Measurements from ENCODE around the gene HAND2. TPM values are rescaled to one million over a fixed set of nuclear protein-coding genes. Genes with fewer than 3 reads are reported as not detected.
A peak's percentile ranks its signal among the peaks of the same experiment; 100 is the strongest.

HAND2 gene
- polyA plus RNA-seq, 4 donors, result 4.1 to 16.3 TPM; not detected in 2

DNA sequence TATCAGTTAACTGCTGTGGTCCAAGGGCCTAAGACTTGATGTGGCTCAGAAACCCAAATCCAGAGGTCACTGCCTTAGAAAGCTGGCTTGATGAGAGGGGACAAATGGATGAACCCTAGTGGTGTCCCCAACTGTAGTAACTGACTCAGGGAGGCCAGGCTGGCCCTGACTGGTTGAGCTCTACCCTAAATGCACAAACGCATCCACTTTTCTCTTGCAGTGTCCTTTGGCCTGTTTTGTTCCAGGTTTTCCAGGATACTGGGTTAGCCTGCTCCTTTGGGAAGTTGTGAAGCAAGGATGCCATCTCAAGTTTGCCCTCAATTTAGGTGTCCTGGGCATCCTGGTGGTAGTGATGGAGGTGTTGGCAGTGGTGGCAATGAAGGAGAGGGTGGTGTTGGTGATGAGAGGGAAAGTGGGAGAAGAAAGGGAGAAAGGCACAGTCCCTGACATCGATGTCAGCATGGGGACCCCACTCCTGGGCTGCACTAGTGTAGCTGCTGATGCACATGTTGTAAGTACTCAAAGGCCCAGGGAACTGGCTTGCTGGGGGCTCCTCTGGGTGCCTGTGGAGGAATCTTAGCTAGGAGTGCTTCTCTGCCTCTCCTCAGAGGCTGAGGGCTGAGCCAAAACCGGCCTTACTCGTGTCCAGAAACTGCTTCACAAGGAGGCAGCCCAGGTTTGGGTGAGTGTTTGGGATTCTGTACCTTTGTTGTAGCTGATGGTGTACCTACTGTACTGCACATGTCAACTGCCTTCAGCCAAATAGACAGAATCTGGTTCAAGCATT is 2.9 kb upstream of the HAND2 start:
- peaks cover 5 to 92% (median 54%) of the 10 kb centered on the region in 3 donors for H3K27me3 ChIP-seq (ENCODE audit: control insufficient read depth in 3 of 3, insufficient read depth in 3 of 3, low read length in 3 of 3)
- no peaks in the 10 kb centered on the region for H3K9me3 ChIP-seq (ENCODE audit: control insufficient read depth in 2 of 2, insufficient read depth in 1 of 2, low read depth in 1 of 2, low read length in 1 of 2)
- H3K36me3 ChIP-seq (ENCODE audit: control insufficient read depth in 3 of 3, insufficient read depth in 2 of 3, low read depth in 1 of 3, low read length in 3 of 3), result no peaks in the 10 kb centered on the region
- FAIRE-seq, result no peak
- WGBS, 3 donors, result 20 to 39% (median 29%) methylated on average over 4 of the region's 4 CpGs
- H3K4me3 ChIP-seq (ENCODE audit: low read depth in 1 of 3, low read length in 3 of 3), result peak overlapping the region in 1 of 3 donors; percentile 21
- peak overlapping the region in 1 of 3 donors; percentile 34 for H3K27ac ChIP-seq (ENCODE audit: low read depth in 1 of 3, low read length in 2 of 3)
- H3K4me1 ChIP-seq (ENCODE audit: control insufficient read depth in 3 of 3, insufficient read depth in 2 of 3, low read depth in 1 of 3, low read length in 2 of 3), result no peaks in the 10 kb centered on the region
- no peak for DNase-seq

DNA sequence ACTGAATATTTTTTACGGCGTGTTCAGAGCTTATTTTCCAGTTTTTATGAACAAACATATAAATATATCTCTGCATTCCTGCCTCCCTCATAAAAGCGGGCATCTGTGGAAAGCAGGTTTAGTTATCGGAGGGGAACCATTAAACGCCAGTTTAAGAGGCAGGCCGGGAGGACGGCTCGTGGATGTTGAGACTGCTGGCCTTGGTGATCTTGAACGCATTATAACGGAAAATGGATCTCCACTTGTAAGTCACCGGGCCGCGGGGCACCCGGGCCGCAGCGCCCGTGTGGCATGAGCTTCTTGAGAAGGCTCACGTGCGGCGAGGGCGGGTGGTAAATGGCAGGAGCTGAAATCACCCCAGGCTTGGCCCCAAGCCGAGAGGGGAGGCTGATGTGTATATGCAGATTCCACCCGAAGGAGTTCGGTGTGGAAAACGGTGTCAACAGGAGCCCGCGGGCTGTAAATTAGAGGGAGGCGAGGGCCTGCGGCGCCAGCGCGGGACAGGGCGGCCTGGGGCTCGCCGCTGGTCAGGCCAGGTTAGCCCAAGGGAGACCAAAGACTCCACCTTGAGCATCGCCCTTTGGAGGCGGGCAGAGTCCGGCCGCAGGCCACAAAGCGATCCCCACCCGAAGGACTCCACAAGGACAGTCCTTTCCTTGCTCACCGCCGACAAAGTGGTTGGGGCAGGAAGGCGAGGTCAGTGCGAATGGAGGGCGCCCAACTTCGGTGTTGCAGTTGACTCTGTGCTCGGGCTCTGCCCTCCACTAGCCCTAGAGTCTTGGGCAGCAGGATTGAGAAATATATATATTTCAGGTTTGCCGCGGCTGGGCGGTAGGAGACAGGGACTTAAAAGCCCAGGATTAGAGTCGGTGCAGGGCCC is 1.3 kb upstream of the HAND2 start:
- H3K27ac ChIP-seq (ENCODE audit: low read depth in 1 of 3, low read length in 2 of 3), result peak overlapping the region in 1 of 3 donors; percentile 42
- peak overlapping the region in 1 of 3 donors; percentile 66 for H3K4me3 ChIP-seq (ENCODE audit: low read depth in 1 of 3, low read length in 3 of 3)
- 17 to 37% (median 22%) methylated on average over 44 to 52 of the region's 52 CpGs for WGBS, 3 donors
- no peaks in the 10 kb centered on the region for H3K9me3 ChIP-seq (ENCODE audit: control insufficient read depth in 2 of 2, insufficient read depth in 1 of 2, low read depth in 1 of 2, low read length in 1 of 2)
- peaks cover 5 to 92% (median 57%) of the 10 kb centered on the region in 3 donors for H3K27me3 ChIP-seq (ENCODE audit: control insufficient read depth in 3 of 3, insufficient read depth in 3 of 3, low read length in 3 of 3)
- DNase-seq, result no peak
- FAIRE-seq, result no peak
- no peaks in the 10 kb centered on the region for H3K4me1 ChIP-seq (ENCODE audit: control insufficient read depth in 3 of 3, insufficient read depth in 2 of 3, low read depth in 1 of 3, low read length in 2 of 3)
- no peaks in the 10 kb centered on the region for H3K36me3 ChIP-seq (ENCODE audit: control insufficient read depth in 3 of 3, insufficient read depth in 2 of 3, low read depth in 1 of 3, low read length in 3 of 3)

DNA sequence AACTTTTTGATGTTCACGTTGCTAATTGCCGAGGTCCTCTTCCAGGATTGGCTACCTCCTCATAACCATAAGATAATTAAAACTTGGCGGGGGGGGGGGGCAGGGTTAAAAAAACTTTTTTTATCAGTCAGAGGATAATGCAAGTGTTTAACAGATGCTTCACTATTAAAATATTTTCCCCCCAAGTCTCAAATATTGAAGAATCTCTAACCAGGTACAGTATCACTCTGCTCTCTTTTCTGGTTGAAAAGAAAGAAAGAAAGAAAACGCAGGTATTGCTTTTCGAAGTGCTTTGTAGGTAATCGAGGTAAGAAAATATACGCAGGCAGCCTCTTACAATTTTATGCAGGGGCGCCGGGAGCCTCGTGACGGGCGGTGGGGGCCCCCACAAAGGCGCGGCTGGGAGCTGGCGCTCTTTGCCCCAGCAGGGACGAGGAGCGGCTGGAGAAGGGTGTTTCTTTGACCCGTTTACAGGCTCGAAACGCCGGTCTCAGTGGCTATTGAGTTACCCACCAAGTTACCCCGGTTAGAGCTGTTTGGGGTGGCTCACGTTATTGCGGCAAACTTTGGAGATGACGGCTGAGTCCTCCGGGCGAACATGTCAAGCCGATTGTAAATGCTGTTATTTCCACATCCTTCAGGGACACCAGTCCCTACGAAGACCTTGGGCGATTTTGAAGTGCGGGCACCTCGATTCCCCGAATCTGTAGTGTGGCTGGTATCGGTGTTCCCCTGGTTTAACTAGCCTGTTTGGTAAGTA is 477 bp upstream of the HAND2 start:
- H3K36me3 ChIP-seq (ENCODE audit: control insufficient read depth in 3 of 3, insufficient read depth in 2 of 3, low read depth in 1 of 3, low read length in 3 of 3), result peaks cover 0 to 4% (median 0%) of the 10 kb centered on the region in 3 donors
- peaks cover 5 to 93% (median 61%) of the 10 kb centered on the region in 3 donors for H3K27me3 ChIP-seq (ENCODE audit: control insufficient read depth in 3 of 3, insufficient read depth in 3 of 3, low read length in 3 of 3)
- FAIRE-seq, result no peak
- no peak for DNase-seq
- peaks cover 0 to 3% of the 10 kb centered on the region in 2 donors for H3K9me3 ChIP-seq (ENCODE audit: control insufficient read depth in 2 of 2, insufficient read depth in 1 of 2, low read depth in 1 of 2, low read length in 1 of 2)
- peak overlapping the region in 1 of 3 donors; percentile 66 for H3K4me3 ChIP-seq (ENCODE audit: low read depth in 1 of 3, low read length in 3 of 3)
- peak overlapping the region in 1 of 3 donors; percentile 42 for H3K27ac ChIP-seq (ENCODE audit: low read depth in 1 of 3, low read length in 2 of 3)
- 5 to 9% (median 8%) methylated on average over 34 of the region's 34 CpGs for WGBS, 3 donors
- H3K4me1 ChIP-seq (ENCODE audit: control insufficient read depth in 3 of 3, insufficient read depth in 2 of 3, low read depth in 1 of 3, low read length in 2 of 3), result no peaks in the 10 kb centered on the region

DNA sequence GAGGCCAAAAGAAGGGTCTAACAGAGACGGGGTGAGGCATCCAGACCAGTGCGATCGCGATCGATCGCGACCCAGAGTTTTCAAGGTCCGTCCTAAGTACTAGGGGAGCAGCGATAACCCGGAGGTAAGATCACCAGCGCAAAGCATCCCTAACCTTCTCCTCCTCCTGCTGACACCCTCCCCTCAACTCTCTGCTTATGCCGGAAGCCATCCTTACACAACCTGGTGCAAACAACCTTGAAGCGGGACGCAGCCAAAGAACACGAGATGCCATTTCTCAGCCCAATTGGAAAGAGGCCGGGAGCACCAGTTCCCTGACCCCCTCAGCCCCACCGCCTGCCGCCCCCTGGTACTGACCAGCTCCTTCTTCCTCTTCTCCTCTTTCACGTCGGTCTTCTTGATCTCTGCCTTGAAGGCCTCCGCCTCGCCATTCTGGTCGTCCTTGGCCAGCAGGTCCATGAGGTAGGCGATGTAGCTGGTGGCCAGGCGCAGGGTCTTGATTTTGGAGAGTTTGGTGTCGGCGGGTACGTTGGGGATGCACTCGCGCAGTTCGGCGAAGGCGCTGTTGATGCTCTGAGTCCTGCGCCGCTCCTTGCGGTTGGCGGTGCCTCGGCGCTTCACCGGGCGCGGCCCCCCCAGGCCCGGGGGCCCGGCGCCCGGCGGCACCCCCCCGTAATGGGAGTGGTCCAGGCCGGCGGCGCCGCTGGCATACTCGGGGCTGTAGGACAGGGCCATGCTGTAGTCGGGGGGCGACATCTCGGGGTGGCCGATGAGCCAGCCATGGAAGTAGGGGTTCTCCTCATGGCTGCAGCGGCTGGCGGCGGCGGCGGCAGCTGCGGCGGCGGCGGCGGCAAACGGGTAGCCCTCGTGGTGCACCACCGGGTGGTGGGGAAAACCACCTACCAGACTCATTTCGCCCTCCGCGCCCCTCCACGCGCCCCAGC is 1.4 kb downstream of the HAND2 start:
- Histone ChIP-seq H3K27me3 (ENCODE audit: control insufficient read depth in 3 of 3, insufficient read depth in 3 of 3, low read length in 3 of 3) (peaks cover 8 to 95% (median 73%) of the 10 kb centered on the region in 3 donors), H3K4me3 (ENCODE audit: low read depth in 1 of 3, low read length in 3 of 3) (peak overlapping the region; percentile 5 to 46 (median 42)), H3K36me3 (ENCODE audit: control insufficient read depth in 3 of 3, insufficient read depth in 2 of 3, low read depth in 1 of 3, low read length in 3 of 3) (peaks cover 0 to 14% (median 0%) of the 10 kb centered on the region in 3 donors), H3K9me3 (ENCODE audit: control insufficient read depth in 2 of 2, insufficient read depth in 1 of 2, low read depth in 1 of 2, low read length in 1 of 2) (peaks cover 0 to 3% of the 10 kb centered on the region in 2 donors), H3K4me1 (ENCODE audit: control insufficient read depth in 3 of 3, insufficient read depth in 2 of 3, low read depth in 1 of 3, low read length in 2 of 3) (no peaks in the 10 kb centered on the region), H3K27ac (ENCODE audit: low read depth in 1 of 3, low read length in 2 of 3) (peak overlapping the region in 2 of 3 donors; percentile 47 to 62)
- WGBS, 3 donors, result 5 to 15% (median 9%) methylated on average over 56 to 75 of the region's 75 CpGs
- FAIRE-seq (no peak), DNase-seq (no peak)

DNA sequence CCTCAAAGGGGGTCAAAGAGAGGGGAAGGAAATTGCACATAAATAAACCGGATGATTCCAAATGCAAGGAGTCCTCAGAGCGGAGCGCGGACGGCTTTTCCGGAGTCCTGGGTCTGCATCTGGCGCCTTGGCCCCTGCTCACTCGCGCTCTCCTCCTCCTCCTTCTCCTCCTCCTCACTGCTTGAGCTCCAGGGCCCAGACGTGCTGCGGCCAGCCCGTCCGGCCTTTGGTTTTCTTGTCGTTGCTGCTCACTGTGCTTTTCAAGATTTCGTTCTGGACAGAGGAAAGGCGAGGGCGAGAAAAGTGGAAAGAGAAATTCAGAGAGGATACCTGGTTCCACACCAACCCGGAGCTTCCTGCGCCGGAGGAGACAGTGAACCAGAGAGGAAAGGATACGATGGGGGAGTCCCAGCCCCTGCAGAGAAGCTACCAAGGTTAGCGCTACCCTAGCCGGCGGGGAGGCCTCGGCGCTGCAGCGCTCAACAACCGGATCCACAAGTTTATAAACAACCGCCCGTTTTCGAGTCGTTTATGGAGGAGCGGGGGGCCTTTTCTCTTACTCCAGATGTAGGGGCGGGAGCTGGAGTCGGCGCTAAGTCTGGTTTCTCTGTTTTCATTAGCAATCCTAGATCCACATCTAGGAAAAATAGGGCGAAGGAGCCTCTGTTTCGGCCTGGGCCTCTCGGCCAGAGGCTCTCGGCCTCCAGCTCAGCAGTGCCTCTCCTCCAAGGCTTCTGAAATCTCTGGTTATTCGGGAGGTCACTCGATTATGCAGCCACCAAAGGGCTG is 2.7 kb downstream of the HAND2 start:
- Histone ChIP-seq H3K27me3 (ENCODE audit: control insufficient read depth in 3 of 3, insufficient read depth in 3 of 3, low read length in 3 of 3) (peaks cover 8 to 96% (median 78%) of the 10 kb centered on the region in 3 donors), H3K4me3 (ENCODE audit: low read depth in 1 of 3, low read length in 3 of 3) (peak overlapping the region in 1 of 3 donors; percentile 46), H3K27ac (ENCODE audit: low read depth in 1 of 3, low read length in 2 of 3) (peak overlapping the region in 2 of 3 donors; percentile 57 to 62), H3K36me3 (ENCODE audit: control insufficient read depth in 3 of 3, insufficient read depth in 2 of 3, low read depth in 1 of 3, low read length in 3 of 3) (peaks cover 0 to 21% (median 0%) of the 10 kb centered on the region in 3 donors), H3K9me3 (ENCODE audit: control insufficient read depth in 2 of 2, insufficient read depth in 1 of 2, low read depth in 1 of 2, low read length in 1 of 2) (peaks cover 0 to 8% of the 10 kb centered on the region in 2 donors), H3K4me1 (ENCODE audit: control insufficient read depth in 3 of 3, insufficient read depth in 2 of 3, low read depth in 1 of 3, low read length in 2 of 3) (peaks cover 0 to 11% (median 0%) of the 10 kb centered on the region in 3 donors)
- no peak for FAIRE-seq
- DNase-seq, result peak in 1 of 2 donors; percentile 32
- WGBS, 3 donors, result 6 to 16% (median 15%) methylated on average over 40 to 42 of the region's 42 CpGs

DNA sequence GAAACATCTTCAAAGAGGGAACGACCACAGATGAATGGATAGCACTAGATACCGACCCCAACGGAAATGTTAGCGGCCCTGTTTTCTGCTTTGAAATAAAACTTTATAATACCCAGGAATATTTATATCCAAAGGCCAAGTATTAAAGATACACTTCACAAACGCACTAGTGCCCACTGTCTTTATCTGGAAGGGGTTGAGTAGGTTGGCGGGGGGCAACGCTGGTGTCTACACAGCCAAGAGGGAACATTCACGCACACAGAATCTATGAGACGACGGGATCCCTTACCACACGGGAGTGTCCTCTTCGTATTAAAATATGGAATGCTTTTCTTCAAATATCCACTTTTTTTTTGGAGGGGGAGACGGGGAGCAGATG is 3.3 kb downstream of the HAND2 start:
- no peak for FAIRE-seq
- 21 to 30% (median 22%) methylated on average over 13 of the region's 13 CpGs for WGBS, 3 donors
- Histone ChIP-seq H3K27me3 (ENCODE audit: control insufficient read depth in 3 of 3, insufficient read depth in 3 of 3, low read length in 3 of 3) (peaks cover 8 to 96% (median 78%) of the 10 kb centered on the region in 3 donors), H3K9me3 (ENCODE audit: control insufficient read depth in 2 of 2, insufficient read depth in 1 of 2, low read depth in 1 of 2, low read length in 1 of 2) (peaks cover 0 to 8% of the 10 kb centered on the region in 2 donors), H3K27ac (ENCODE audit: low read depth in 1 of 3, low read length in 2 of 3) (peak overlapping the region in 2 of 3 donors; percentile 57 to 62), H3K36me3 (ENCODE audit: control insufficient read depth in 3 of 3, insufficient read depth in 2 of 3, low read depth in 1 of 3, low read length in 3 of 3) (peaks cover 0 to 21% (median 0%) of the 10 kb centered on the region in 3 donors), H3K4me1 (ENCODE audit: control insufficient read depth in 3 of 3, insufficient read depth in 2 of 3, low read depth in 1 of 3, low read length in 2 of 3) (peaks cover 0 to 15% (median 0%) of the 10 kb centered on the region in 3 donors), H3K4me3 (ENCODE audit: low read depth in 1 of 3, low read length in 3 of 3) (peak overlapping the region in 1 of 3 donors; percentile 46)
- DNase-seq, result no peak
